ENCODE measurements around the gene PPY. TPM values are rescaled to one million over a fixed set of nuclear protein-coding genes. Genes with fewer than 3 reads are reported as not detected.
"Not testable (repeated sequence)": the region's sequence is repeated elsewhere in the genome, so short reads cannot be mapped to it uniquely, and the experiment has no call there.

Gene PPY
- polyA plus RNA-seq, 3 donors: not detected

GRCh38 chr17:43940630-43941029 lies 1.6 kb downstream of the PPY start:
- Histone ChIP-seq H3K9me3 (replicated peaks in 1 of 2; ENCODE audit: control insufficient read depth in 1 of 2, insufficient read depth in 1 of 2, low read length in 2 of 2) (no peaks in the 10 kb centered on the region), H3K4me3 (replicated peaks in 1 of 3; ENCODE audit: low read depth in 2 of 3, low read length in 3 of 3) (no peak overlapping the region), H3K4me2 (replicated peaks; ENCODE audit: extremely low read depth, low read length, poor library complexity, severe bottlenecking) (no peak overlapping the region), H3K9ac (ENCODE audit: insufficient read depth, low read length, poor library complexity, severe bottlenecking) (no peak overlapping the region), H2AFZ (ENCODE audit: insufficient read depth, low read depth, low read length, poor library complexity, severe bottlenecking) (no peak overlapping the region), H3K36me3 (replicated peaks in 1 of 2; ENCODE audit: control insufficient read depth in 1 of 2, insufficient read depth in 2 of 2, low read length in 2 of 2) (no peaks in the 10 kb centered on the region), H3K27ac (ENCODE audit: low read depth in 1 of 2, low read length in 2 of 2) (no peak overlapping the region), H4K20me1 (ENCODE audit: insufficient read depth, low read length) (no peaks in the 10 kb centered on the region), H3K79me2 (ENCODE audit: insufficient read depth, low read length) (no peaks in the 10 kb centered on the region), H3K27me3 (ENCODE audit: control insufficient read depth in 2 of 2, insufficient read depth in 2 of 2, low read length in 2 of 2) (peaks cover 0 to 24% of the 10 kb centered on the region in 2 donors), H3K4me1 (ENCODE audit: control insufficient read depth in 1 of 2, insufficient read depth in 2 of 2, low read length in 2 of 2) (peaks cover 13 to 21% of the 10 kb centered on the region in 2 donors)
- H3K27ac Mint-ChIP-seq: no peak overlapping the region
- intact Hi-C loops (cut with micrococcal nuclease): loop anchor here (5.0 kb wide), 2 partner anchors 102 to 227 kb away; no protein-coding TSS in a partner anchor
- H3K4me3 Mint-ChIP-seq: no peak overlapping the region
- H3K9me3 Mint-ChIP-seq: peaks cover 0 to 8% (median 0%) of the 10 kb centered on the region in 7 donors
- WGBS (ENCODE audit: insufficient coverage): 78% methylated on average over 3 of the region's 7 CpGs
- H3K36me3 Mint-ChIP-seq: peaks cover 0 to 3% of the 10 kb centered on the region in 2 donors
- H3K27me3 Mint-ChIP-seq (ENCODE audit: low read depth in 3 of 3): peaks cover 26 to 38% (median 33%) of the 10 kb centered on the region in 3 donors
- H3K4me1 Mint-ChIP-seq: peaks cover 22% of the 10 kb centered on the region
- no peak for DNase-seq
- TF ChIP-seq CTCF (IDR thresholded peaks at IDR 0.05): peak; percentile 47

- H3K36me3 Mint-ChIP-seq: peaks cover 0 to 3% of the 10 kb centered on the region in 2 donors
- no peak overlapping the region for H3K27ac Mint-ChIP-seq
- WGBS (ENCODE audit: insufficient coverage): 90% methylated on average over 2 of the region's 5 CpGs
- intact Hi-C loops (cut with micrococcal nuclease): loop anchor here (5.0 kb wide), 2 partner anchors 102 to 227 kb away; no protein-coding TSS in a partner anchor
- no peaks in the 10 kb centered on the region for H3K79me2 ChIP-seq (ENCODE audit: insufficient read depth, low read length)
- H3K4me1 ChIP-seq (ENCODE audit: control insufficient read depth in 1 of 2, insufficient read depth in 2 of 2, low read length in 2 of 2): peaks cover 13 to 21% of the 10 kb centered on the region in 2 donors
- peaks cover 0 to 24% of the 10 kb centered on the region in 2 donors for H3K27me3 ChIP-seq (ENCODE audit: control insufficient read depth in 2 of 2, insufficient read depth in 2 of 2, low read length in 2 of 2)
- peaks cover 22% of the 10 kb centered on the region for H3K4me1 Mint-ChIP-seq
- H3K27ac ChIP-seq (ENCODE audit: low read depth in 1 of 2, low read length in 2 of 2): no peak overlapping the region
- no peak overlapping the region for H2AFZ ChIP-seq (ENCODE audit: insufficient read depth, low read depth, low read length, poor library complexity, severe bottlenecking)
- no peaks in the 10 kb centered on the region for H3K36me3 ChIP-seq (replicated peaks in 1 of 2; ENCODE audit: control insufficient read depth in 1 of 2, insufficient read depth in 2 of 2, low read length in 2 of 2)
- H3K4me3 ChIP-seq (replicated peaks in 1 of 3; ENCODE audit: low read depth in 2 of 3, low read length in 3 of 3): no peak overlapping the region
- H3K4me2 ChIP-seq (replicated peaks; ENCODE audit: extremely low read depth, low read length, poor library complexity, severe bottlenecking): no peak overlapping the region
- DNase-seq: no peak
- no peaks in the 10 kb centered on the region for H3K9me3 ChIP-seq (replicated peaks in 1 of 2; ENCODE audit: control insufficient read depth in 1 of 2, insufficient read depth in 1 of 2, low read length in 2 of 2)
- H3K4me3 Mint-ChIP-seq: peak overlapping the region in 1 of 2 donors; percentile 51
- H3K9me3 Mint-ChIP-seq: peaks cover 0 to 8% (median 0%) of the 10 kb centered on the region in 7 donors
- H3K27me3 Mint-ChIP-seq (ENCODE audit: low read depth in 3 of 3): peaks cover 27 to 39% (median 33%) of the 10 kb centered on the region in 3 donors
- no peak for TF ChIP-seq CTCF (IDR thresholded peaks at IDR 0.05)
- H4K20me1 ChIP-seq (ENCODE audit: insufficient read depth, low read length): no peaks in the 10 kb centered on the region
- H3K9ac ChIP-seq (ENCODE audit: insufficient read depth, low read length, poor library complexity, severe bottlenecking): no peak overlapping the region
Observed at GRCh38 chr17:43939886-43940285, 2.4 kb downstream of the PPY start.

GRCh38 chr17:43939452-43939851 lies 2.8 kb downstream of the PPY start:
- peak overlapping the region in 1 of 2 donors; percentile 71 for H3K4me3 Mint-ChIP-seq
- H4K20me1 ChIP-seq (ENCODE audit: insufficient read depth, low read length); H3K4me3 ChIP-seq (replicated peaks in 1 of 3; ENCODE audit: low read depth in 2 of 3, low read length in 3 of 3); H3K9me3 ChIP-seq (replicated peaks in 1 of 2; ENCODE audit: control insufficient read depth in 1 of 2, insufficient read depth in 1 of 2, low read length in 2 of 2); H3K4me2 ChIP-seq (replicated peaks; ENCODE audit: extremely low read depth, low read length, poor library complexity, severe bottlenecking); H3K79me2 ChIP-seq (ENCODE audit: insufficient read depth, low read length); H3K36me3 ChIP-seq (replicated peaks in 1 of 2; ENCODE audit: control insufficient read depth in 1 of 2, insufficient read depth in 2 of 2, low read length in 2 of 2); DNase-seq; H3K9ac ChIP-seq (ENCODE audit: insufficient read depth, low read length, poor library complexity, severe bottlenecking); H3K36me3 Mint-ChIP-seq; intact Hi-C loops (cut with micrococcal nuclease); H3K27ac ChIP-seq (ENCODE audit: low read depth in 1 of 2, low read length in 2 of 2); H3K9me3 Mint-ChIP-seq; H2AFZ ChIP-seq (ENCODE audit: insufficient read depth, low read depth, low read length, poor library complexity, severe bottlenecking): not testable (repeated sequence)
- 100% methylated on average over 2 of the region's 3 CpGs for WGBS (ENCODE audit: insufficient coverage)
- H3K4me1 Mint-ChIP-seq: peaks cover 18% of the 10 kb centered on the region
- H3K27me3 ChIP-seq (ENCODE audit: control insufficient read depth in 2 of 2, insufficient read depth in 2 of 2, low read length in 2 of 2): peaks cover 0 to 24% of the 10 kb centered on the region in 2 donors
- H3K4me1 ChIP-seq (ENCODE audit: control insufficient read depth in 1 of 2, insufficient read depth in 2 of 2, low read length in 2 of 2): peaks cover 13 to 20% of the 10 kb centered on the region in 2 donors
- peaks cover 27 to 39% (median 33%) of the 10 kb centered on the region in 3 donors for H3K27me3 Mint-ChIP-seq (ENCODE audit: low read depth in 3 of 3)
- H3K27ac Mint-ChIP-seq: peak overlapping the region in 1 of 7 donors; percentile 40
